GM10266 (cell line): Measurements from ENCODE around the gene MUC5AC.

Experiments used
- DNase-seq: peaks from one replicate; pipeline ENCODE4 v3.0.0; 2012; ENCODE audit errors: extremely low spot score
- TF ChIP-seq, protein P1 (sequence below): IDR thresholded peaks from 2 replicates; pipeline ENCODE4 v1.5.1; 2012; ENCODE audit warnings: mild to moderate bottlenecking, low read depth; ENCODE audit not compliant: control insufficient read depth, insufficient read depth; ENCODE audit errors: missing control alignments

The MUC5AC gene

DNA sequence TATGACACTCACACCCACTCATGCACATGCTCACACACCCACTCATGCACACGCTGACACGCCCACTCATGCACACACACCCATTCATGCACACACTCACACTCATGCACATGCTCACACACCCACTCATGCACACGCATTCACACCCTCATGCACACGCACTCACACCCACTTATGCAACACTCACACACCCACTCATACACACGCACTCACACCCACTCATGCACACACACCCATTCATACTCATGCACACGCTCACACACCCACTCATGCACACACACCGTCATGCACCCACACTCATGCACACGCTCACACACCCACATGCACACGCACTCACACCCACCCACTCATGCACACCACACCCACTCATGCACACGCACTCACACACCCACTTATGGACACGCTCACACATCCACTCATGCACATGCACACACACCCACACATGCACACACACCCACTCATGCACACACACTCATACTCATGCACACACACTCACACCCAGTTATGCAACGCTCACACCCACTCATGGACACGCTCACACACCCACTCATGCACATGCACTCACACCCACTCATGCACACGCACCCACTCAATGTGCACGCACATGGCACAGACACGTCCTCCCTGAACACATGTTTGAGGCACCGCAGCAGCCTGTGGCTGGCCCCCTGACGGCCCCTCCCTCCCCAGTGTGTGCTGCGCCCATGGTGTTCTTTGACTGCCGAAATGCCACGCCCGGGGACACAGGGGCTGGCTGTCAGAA lies 17.9 kb downstream of the MUC5AC start:
- TF ChIP-seq, protein P1, sequence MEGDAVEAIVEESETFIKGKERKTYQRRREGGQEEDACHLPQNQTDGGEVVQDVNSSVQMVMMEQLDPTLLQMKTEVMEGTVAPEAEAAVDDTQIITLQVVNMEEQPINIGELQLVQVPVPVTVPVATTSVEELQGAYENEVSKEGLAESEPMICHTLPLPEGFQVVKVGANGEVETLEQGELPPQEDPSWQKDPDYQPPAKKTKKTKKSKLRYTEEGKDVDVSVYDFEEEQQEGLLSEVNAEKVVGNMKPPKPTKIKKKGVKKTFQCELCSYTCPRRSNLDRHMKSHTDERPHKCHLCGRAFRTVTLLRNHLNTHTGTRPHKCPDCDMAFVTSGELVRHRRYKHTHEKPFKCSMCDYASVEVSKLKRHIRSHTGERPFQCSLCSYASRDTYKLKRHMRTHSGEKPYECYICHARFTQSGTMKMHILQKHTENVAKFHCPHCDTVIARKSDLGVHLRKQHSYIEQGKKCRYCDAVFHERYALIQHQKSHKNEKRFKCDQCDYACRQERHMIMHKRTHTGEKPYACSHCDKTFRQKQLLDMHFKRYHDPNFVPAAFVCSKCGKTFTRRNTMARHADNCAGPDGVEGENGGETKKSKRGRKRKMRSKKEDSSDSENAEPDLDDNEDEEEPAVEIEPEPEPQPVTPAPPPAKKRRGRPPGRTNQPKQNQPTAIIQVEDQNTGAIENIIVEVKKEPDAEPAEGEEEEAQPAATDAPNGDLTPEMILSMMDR = no peak
- DNase-seq = no peak

DNA sequence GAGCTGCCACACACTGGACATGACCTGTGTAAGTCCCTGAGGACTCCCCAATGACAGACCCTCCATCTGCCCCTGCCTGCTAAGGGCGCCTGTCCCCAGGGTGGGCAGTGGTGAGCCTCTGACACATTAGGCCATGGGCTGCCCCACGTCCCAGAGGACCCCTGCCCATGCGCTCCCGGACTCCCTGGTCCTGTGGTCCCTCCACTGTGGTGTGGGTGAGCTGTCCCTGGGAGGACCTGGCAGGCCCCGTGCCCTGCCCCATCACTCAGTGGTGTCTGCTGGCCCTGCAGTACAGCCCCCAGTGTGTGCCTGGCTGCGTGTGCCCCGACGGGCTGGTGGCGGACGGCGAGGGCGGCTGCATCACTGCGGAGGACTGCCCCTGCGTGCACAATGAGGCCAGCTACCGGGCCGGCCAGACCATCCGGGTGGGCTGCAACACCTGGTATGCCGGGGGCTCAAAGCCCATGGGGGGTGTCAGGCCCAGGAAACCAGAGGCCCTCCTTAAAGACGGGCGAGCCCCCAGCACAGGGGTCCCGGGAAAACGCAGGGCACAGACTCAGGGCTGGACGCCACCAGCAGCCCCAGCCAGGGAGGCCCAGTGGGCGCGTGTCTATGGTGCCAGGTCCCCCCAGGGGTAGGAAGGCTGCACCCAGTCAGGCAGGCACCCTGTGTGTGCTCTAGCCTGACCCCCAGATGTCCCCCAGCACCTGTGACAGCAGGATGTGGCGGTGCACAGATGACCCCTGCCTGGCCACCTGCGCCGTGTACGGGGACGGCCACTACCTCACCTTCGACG lies 18.7 kb downstream of the MUC5AC start:
- no peak for DNase-seq
- TF ChIP-seq, protein P1 = no peak

DNA sequence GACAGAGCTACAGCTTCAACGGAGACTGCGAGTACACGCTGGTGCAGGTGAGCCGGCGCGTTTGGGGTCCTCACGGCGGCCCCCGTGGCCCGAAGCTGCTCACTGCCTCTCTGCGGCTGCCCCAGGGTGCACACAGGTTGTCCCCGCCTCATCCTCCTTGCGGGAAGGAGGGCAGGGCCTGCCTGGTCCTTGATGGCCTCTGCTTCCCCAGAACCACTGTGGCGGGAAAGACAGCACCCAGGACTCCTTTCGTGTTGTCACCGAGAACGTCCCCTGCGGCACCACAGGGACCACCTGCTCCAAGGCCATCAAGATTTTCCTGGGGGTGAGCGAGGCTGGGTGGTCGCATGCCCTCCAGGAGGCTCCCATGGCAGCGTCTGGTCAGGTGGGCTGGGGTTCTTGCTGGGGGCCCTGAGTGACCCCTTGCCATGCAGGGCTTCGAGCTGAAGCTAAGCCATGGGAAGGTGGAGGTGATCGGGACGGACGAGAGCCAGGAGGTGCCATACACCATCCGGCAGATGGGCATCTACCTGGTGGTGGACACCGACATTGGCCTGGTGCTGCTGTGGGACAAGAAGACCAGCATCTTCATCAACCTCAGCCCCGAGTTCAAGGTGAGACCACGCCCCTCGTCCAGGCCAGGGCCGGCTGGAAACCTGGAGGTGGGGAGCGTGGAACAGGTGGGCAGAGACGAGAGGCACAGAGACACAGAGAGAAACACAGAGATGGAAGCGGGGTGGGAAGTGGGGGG lies 19.4 kb downstream of the MUC5AC start:
- no peak for DNase-seq
- TF ChIP-seq, protein P1 = no peak

DNA sequence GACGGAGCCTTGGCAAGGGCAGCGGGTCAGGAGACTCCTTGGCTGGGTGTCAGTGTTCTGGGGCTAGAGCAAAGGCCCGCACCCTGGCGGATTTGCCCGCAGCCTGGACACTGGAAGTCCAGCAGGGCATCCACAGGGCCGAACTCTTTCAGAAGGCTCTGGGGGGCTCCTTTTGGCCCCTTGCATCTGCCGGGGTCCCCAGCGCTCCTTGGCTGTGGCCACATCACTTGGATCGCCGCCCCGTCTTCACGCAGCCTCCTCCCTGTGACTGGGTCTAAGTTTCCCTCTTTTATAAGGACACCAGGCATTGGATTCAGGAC lies 20.0 kb downstream of the MUC5AC start:
- no peak for DNase-seq
- TF ChIP-seq, protein P1 = no peak

DNA sequence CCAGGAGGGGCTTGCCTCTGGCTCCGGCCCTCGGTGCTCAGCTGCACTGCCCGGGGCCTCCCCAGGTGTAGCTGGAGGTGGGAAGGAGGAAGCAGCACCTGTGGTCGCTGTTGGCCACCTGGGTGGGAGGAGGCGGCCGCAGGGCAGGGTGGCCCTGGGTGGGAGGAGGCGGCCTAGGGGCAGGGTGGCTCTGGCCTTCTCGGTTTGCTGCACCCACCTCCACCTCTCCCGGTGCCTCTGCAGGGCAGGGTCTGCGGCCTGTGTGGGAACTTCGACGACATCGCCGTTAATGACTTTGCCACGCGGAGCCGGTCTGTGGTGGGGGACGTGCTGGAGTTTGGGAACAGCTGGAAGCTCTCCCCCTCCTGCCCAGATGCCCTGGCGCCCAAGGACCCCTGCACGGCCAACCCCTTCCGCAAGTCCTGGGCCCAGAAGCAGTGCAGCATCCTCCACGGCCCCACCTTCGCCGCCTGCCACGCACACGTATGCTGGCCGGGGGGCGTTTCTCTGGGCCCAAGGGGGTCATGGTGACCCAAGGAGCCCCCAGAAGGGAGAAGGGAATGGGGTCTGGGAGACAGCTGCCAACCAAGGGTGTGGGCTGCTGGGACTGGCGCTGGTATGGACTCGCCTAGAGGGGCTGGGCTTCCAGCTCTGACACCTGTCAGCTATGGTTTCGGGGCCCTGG lies 20.6 kb downstream of the MUC5AC start:
- TF ChIP-seq, protein P1 = no peak
- DNase-seq = no peak

DNA sequence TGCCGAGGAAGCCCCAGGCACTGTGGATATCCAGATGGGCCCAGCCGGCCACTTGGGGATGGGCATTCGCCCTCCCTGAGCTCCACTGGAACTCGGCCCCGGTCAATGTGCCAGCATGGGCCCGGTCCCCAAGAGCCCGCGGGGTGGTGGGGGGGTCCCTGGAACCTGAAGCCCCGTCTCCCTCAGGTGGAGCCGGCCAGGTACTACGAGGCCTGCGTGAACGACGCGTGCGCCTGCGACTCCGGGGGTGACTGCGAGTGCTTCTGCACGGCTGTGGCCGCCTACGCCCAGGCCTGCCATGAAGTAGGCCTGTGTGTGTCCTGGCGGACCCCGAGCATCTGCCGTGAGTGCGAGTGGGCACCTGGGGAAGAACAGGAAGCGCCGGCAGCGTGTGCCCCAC lies 21.2 kb downstream of the MUC5AC start:
- DNase-seq = no peak
- TF ChIP-seq, protein P1 = no peak
